Suprapubic skin (tissue), 4 donors: ENCODE measurements around the gene KAT7.

Source experiments
- EP300 ChIP-seq: sonication (generic); formaldehyde crosslinking; IDR thresholded peaks from one replicate; pipeline ENCODE4 v1.6.1; 2017; ENCODE audit warnings: antibody characterized with exemption
- POLR2A ChIP-seq, 2 donors: fragments of 450-650 bp; IDR thresholded peaks; one replicate each; pipeline ENCODE4 v1.6.1; 2017; ENCODE audit warnings: antibody characterized with exemption in 2 of 2, mild to moderate bottlenecking in 2 of 2, moderate library complexity in 2 of 2
- POLR2AphosphoS5 ChIP-seq, 3 donors: sonication (generic); formaldehyde crosslinking; IDR thresholded peaks; one replicate each; pipeline ENCODE4 v1.6.1; 2017; ENCODE audit warnings: antibody characterized with exemption in 3 of 3
- TF ChIP-seq, protein P1 (sequence below), 2 donors: fragments of 200-600 bp in 1 of 2; fragments of 450-650 bp in 1 of 2; sonication (generic) in 1 of 2; IDR thresholded peaks; one replicate each; pipeline ENCODE4 v1.5.1; 2016 to 2019; ENCODE audit warnings: antibody characterized with exemption in 2 of 2, mild to moderate bottlenecking in 1 of 2, moderate library complexity in 1 of 2

DNA sequence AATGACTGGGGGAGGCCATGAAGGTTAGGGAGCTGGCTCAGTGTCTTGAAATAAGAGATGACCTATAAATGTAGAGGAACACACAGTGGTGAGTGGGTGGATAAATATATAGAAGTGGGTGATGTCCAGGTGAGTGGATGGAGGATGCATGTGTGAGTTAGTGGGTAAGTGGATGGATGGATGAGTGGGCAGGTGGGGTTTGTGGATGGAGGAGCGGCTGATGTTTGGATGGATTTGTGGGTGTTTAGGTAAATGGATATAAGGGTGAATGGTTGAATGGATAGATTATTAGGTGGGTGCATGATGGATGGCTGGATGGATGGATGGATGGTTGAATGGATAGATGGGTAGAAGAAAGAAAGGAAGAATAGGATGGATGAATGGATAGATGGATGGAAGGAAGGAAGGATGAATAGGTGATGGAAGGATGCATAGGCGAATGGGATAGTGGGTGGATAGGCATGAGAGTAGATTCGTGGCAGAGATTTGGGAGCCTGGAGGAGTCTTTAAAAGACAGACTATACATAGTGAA, 78.5 kb downstream of the KAT7 start:
- TF ChIP-seq POLR2AphosphoS5 (IDR thresholded peaks at IDR 0.05) (no peak), POLR2A (IDR thresholded peaks at IDR 0.05) (no peak), EP300 (no peak)
- TF ChIP-seq, protein P1, sequence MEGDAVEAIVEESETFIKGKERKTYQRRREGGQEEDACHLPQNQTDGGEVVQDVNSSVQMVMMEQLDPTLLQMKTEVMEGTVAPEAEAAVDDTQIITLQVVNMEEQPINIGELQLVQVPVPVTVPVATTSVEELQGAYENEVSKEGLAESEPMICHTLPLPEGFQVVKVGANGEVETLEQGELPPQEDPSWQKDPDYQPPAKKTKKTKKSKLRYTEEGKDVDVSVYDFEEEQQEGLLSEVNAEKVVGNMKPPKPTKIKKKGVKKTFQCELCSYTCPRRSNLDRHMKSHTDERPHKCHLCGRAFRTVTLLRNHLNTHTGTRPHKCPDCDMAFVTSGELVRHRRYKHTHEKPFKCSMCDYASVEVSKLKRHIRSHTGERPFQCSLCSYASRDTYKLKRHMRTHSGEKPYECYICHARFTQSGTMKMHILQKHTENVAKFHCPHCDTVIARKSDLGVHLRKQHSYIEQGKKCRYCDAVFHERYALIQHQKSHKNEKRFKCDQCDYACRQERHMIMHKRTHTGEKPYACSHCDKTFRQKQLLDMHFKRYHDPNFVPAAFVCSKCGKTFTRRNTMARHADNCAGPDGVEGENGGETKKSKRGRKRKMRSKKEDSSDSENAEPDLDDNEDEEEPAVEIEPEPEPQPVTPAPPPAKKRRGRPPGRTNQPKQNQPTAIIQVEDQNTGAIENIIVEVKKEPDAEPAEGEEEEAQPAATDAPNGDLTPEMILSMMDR (IDR thresholded peaks at IDR 0.05), result no peak
